ENCODE results near the gene FOXP2.

- TF ChIP-seq CTCF (IDR thresholded peaks at IDR 0.05) = no peak
- TF ChIP-seq JUN (CRISPR knock-in tag; IDR thresholded peaks at IDR 0.05) = no peak
- TF ChIP-seq, protein P1, sequence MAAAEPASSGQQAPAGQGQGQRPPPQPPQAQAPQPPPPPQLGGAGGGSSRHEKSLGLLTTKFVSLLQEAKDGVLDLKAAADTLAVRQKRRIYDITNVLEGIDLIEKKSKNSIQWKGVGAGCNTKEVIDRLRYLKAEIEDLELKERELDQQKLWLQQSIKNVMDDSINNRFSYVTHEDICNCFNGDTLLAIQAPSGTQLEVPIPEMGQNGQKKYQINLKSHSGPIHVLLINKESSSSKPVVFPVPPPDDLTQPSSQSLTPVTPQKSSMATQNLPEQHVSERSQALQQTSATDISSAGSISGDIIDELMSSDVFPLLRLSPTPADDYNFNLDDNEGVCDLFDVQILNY (CRISPR knock-in tag; IDR thresholded peaks at IDR 0.05) = no peak
- no peak for TF ChIP-seq ATF2 (CRISPR knock-in tag; IDR thresholded peaks at IDR 0.05; ENCODE audit: borderline replicate concordance, low read depth)
These were observed 247.5 kb downstream of the FOXP2 start for GRCh38 chr7:114662002-114662677.

Data from WTC11 (cell line).